Measurements from ENCODE around the gene PDZRN3.

PDZRN3 gene

GRCh38 chr3:73409138-73409763 is 215.5 kb downstream of the PDZRN3 start:
- DNase-seq = no peak

GRCh38 chr3:73408634-73409033 is 216.1 kb downstream of the PDZRN3 start:
- DNase-seq = no peak

- no peak for DNase-seq
Observed at GRCh38 chr3:73407577-73407976, 217.2 kb downstream of the PDZRN3 start.

GRCh38 chr3:73405853-73406252 is 218.9 kb downstream of the PDZRN3 start:
- DNase-seq = no peak

- no peak for DNase-seq
Observed at GRCh38 chr3:73405000-73405399, 219.7 kb downstream of the PDZRN3 start.

- no peak for DNase-seq
Observed at GRCh38 chr3:73404435-73404834, 220.3 kb downstream of the PDZRN3 start.

GRCh38 chr3:73403444-73403843 is 221.3 kb downstream of the PDZRN3 start:
- DNase-seq = no peak

GRCh38 chr3:73401616-73402279 is 223.0 kb downstream of the PDZRN3 start:
- no peak for DNase-seq

GRCh38 chr3:73401059-73401458 is 223.7 kb downstream of the PDZRN3 start:
- DNase-seq = no peak

GRCh38 chr3:73399666-73400253 is 225.0 kb downstream of the PDZRN3 start:
- DNase-seq = no peak

- no peak for DNase-seq
Observed at GRCh38 chr3:73399106-73399505, 225.6 kb downstream of the PDZRN3 start.

GRCh38 chr3:73398084-73398483 is 226.7 kb downstream of the PDZRN3 start:
- no peak for DNase-seq

GRCh38 chr3:73394240-73394639 is 230.5 kb downstream of the PDZRN3 start:
- no peak for DNase-seq

GRCh38 chr3:73393005-73393404 is 231.7 kb downstream of the PDZRN3 start:
- DNase-seq = no peak

- no peak for DNase-seq
Observed at GRCh38 chr3:73391984-73392383, 232.8 kb downstream of the PDZRN3 start.

GRCh38 chr3:73389928-73390327 is 234.8 kb downstream of the PDZRN3 start:
- no peak for DNase-seq

- DNase-seq = no peak
Observed at GRCh38 chr3:73389117-73389813, 235.5 kb downstream of the PDZRN3 start.

GRCh38 chr3:73385568-73385967 is 239.2 kb downstream of the PDZRN3 start:
- no peak for DNase-seq

GRCh38 chr3:73384091-73384906 is 240.4 kb downstream of the PDZRN3 start:
- DNase-seq = no peak

- DNase-seq = no peak
Observed at GRCh38 chr3:73383470-73384049, 241.2 kb downstream of the PDZRN3 start.

- DNase-seq = no peak
Observed at GRCh38 chr3:73381551-73381950, 243.2 kb downstream of the PDZRN3 start.

GRCh38 chr3:73380735-73381532 is 243.8 kb downstream of the PDZRN3 start:
- no peak for DNase-seq

Measured in NCI-H1417 treated with DMSO at 0.1 percent for 48 hours (cell line).